ENCODE results near the gene OCIAD2.
"Not testable (repeated sequence)": the region's sequence is repeated elsewhere in the genome, so short reads cannot be mapped to it uniquely, and the experiment has no call there.

Gene OCIAD2

GRCh38 chr4:48851651-48852050 is 54.9 kb downstream of the OCIAD2 start:
- TF ChIP-seq CTCF (IDR thresholded peaks at IDR 0.05; ENCODE audit: insufficient read depth, low read length, poor library complexity, severe bottlenecking), result no peak
- H3K4me3 ChIP-seq (replicated peaks; ENCODE audit: low read depth, low read length), result no peak overlapping the region
- H3K27me3 ChIP-seq (replicated peaks; ENCODE audit: control insufficient read depth, insufficient read depth, low read length), result no peaks in the 10 kb centered on the region
- H3K36me3 ChIP-seq (ENCODE audit: control insufficient read depth, insufficient read depth, low read length), result peaks cover 1% of the 10 kb centered on the region; the same call in 1 of the 2 replicates
- DNase-seq (ENCODE audit: extremely low read depth, insufficient read length), result no peak

- not testable (repeated sequence) for H3K27me3 ChIP-seq (replicated peaks; ENCODE audit: control insufficient read depth, insufficient read depth, low read length); DNase-seq (ENCODE audit: extremely low read depth, insufficient read length); H3K36me3 ChIP-seq (ENCODE audit: control insufficient read depth, insufficient read depth, low read length); H3K4me3 ChIP-seq (replicated peaks; ENCODE audit: low read depth, low read length)
Measured at GRCh38 chr4:48848799-48849198, 57.8 kb downstream of the OCIAD2 start.

- Histone ChIP-seq H3K36me3 (ENCODE audit: control insufficient read depth, insufficient read depth, low read length) (no peaks in the 10 kb centered on the region; the same call in none of the 2 replicates), H3K4me3 (replicated peaks; ENCODE audit: low read depth, low read length) (no peak overlapping the region), H3K27me3 (replicated peaks; ENCODE audit: control insufficient read depth, insufficient read depth, low read length) (no peaks in the 10 kb centered on the region)
- no peak for TF ChIP-seq CTCF (IDR thresholded peaks at IDR 0.05; ENCODE audit: insufficient read depth, low read length, poor library complexity, severe bottlenecking)
- DNase-seq (ENCODE audit: extremely low read depth, insufficient read length), result no peak
Measured at GRCh38 chr4:48844843-48845242, 61.7 kb downstream of the OCIAD2 start.

- no peaks in the 10 kb centered on the region for H3K27me3 ChIP-seq (replicated peaks; ENCODE audit: control insufficient read depth, insufficient read depth, low read length)
- DNase-seq (ENCODE audit: extremely low read depth, insufficient read length), result no peak
- no peak for TF ChIP-seq CTCF (IDR thresholded peaks at IDR 0.05; ENCODE audit: insufficient read depth, low read length, poor library complexity, severe bottlenecking)
- H3K4me3 ChIP-seq (replicated peaks; ENCODE audit: low read depth, low read length), result no peak overlapping the region
- H3K36me3 ChIP-seq (ENCODE audit: control insufficient read depth, insufficient read depth, low read length), result no peaks in the 10 kb centered on the region; the same call in none of the 2 replicates
Measured at GRCh38 chr4:48841045-48841827, 65.3 kb downstream of the OCIAD2 start.

GRCh38 chr4:48836658-48837057 is 69.9 kb downstream of the OCIAD2 start:
- Histone ChIP-seq H3K36me3 (ENCODE audit: control insufficient read depth, insufficient read depth, low read length) (peaks cover 2% of the 10 kb centered on the region), H3K4me3 (replicated peaks; ENCODE audit: low read depth, low read length) (no peak overlapping the region), H3K27me3 (replicated peaks; ENCODE audit: control insufficient read depth, insufficient read depth, low read length) (no peaks in the 10 kb centered on the region)
- TF ChIP-seq CTCF (IDR thresholded peaks at IDR 0.05; ENCODE audit: insufficient read depth, low read length, poor library complexity, severe bottlenecking), result no peak
- no peak for DNase-seq (ENCODE audit: extremely low read depth, insufficient read length)

Measured in GM06990 (cell line).